ENCODE data around the gene SULT2B1. TPM values are rescaled to one million over a fixed set of nuclear protein-coding genes. Genes with fewer than 3 reads are reported as not detected.
"Not testable (repeated sequence)": the region's sequence is repeated elsewhere in the genome, so short reads cannot be mapped to it uniquely, and the experiment has no call there.

Gene SULT2B1
- total and polyA plus RNA-seq, 2 of the 4 experiments (the other 2 are of a cell fraction) = 0.09 TPM; not detected in 1

DNA sequence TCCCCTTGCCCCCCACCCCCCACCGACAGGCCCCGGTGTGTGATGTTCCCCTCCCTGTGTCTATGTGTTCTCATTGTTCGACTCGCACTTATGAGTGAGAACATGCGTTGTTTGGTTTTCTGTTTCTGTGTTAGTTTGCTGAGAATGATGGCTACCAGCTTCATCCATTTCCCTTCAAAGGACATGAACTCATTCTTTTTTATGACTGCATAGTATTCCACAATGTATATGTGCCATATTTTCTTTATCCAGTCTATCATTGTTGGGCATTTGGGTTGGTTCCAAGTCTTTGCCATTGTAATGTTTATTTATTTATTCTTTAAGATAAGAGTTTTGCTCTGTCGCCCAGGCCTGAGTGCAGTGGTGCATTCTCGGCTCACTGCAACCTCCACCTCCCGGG lies 13.9 kb upstream of the SULT2B1 start:
- WGBS, 2 experiments (ENCODE audit: extremely low coverage in 2 of 2, insufficient read length in 1 of 2) = no CpG with 5 or more reads among the region's 8 CpGs
- in situ Hi-C loops (cut with MboI; ENCODE audit: low sequenced_read_pairs); H3K36me3 ChIP-seq (ENCODE audit: control insufficient read depth, insufficient read depth, low read length): not testable (repeated sequence)

More for the DNA sequence above, 13.9 kb upstream of the SULT2B1 start:
- H3K27me3 ChIP-seq (ENCODE audit: control insufficient read depth, insufficient read depth, low read length); ATAC-seq (ENCODE audit: low read depth); H2BK5ac ChIP-seq (ENCODE audit: low read depth, low read length, poor library complexity, severe bottlenecking); H3K9me3 ChIP-seq (ENCODE audit: control insufficient read depth, insufficient read depth, low read length); H4K8ac ChIP-seq (ENCODE audit: low read depth in 2 of 2, low read length in 2 of 2); H3K4me2 ChIP-seq (ENCODE audit: low read depth, low read length); H2BK15ac ChIP-seq (ENCODE audit: low read depth, low read length); H4K5ac ChIP-seq (ENCODE audit: low read depth, low read length); H3K27ac ChIP-seq (ENCODE audit: insufficient read depth, low read length); H3K9me1 ChIP-seq (ENCODE audit: insufficient read depth, low read length); H3K4me3 ChIP-seq (ENCODE audit: insufficient read depth, low read depth, low read length); CTCF ChIA-PET; H3K56ac ChIP-seq (ENCODE audit: extremely low read depth, insufficient read depth, low read length); intact Hi-C loops (cut with micrococcal nuclease); H2AFZ ChIP-seq (replicated peaks; ENCODE audit: low read length, poor library complexity); H3K79me1 ChIP-seq (ENCODE audit: low read depth in 1 of 2, low read length in 2 of 2); H2AK5ac ChIP-seq (ENCODE audit: low read depth, low read length); H4K91ac ChIP-seq (ENCODE audit: insufficient read depth, low read depth, low read length); H2AK9ac ChIP-seq (replicated peaks; ENCODE audit: low read depth, low read length, poor library complexity); H4K20me1 ChIP-seq (ENCODE audit: insufficient read depth, low read length); H3K4ac ChIP-seq (ENCODE audit: low read depth, low read length); H3K14ac ChIP-seq (replicated peaks; ENCODE audit: low read depth, low read length); H3K9ac ChIP-seq (ENCODE audit: low read depth, low read length); BruUV-seq (replicated peaks); POLR2A ChIA-PET (ENCODE audit: unreplicated experiment); H3K23ac ChIP-seq (ENCODE audit: low read depth, low read length); dilution Hi-C loops (cut with HindIII; ENCODE audit: low sequenced_read_pairs, unreplicated experiment); H3K4me1 ChIP-seq (ENCODE audit: control insufficient read depth, insufficient read depth, low read length); DNase-seq; H2BK20ac ChIP-seq (ENCODE audit: low read depth, low read length); H3K18ac ChIP-seq (ENCODE audit: low read depth, low read length); H2BK120ac ChIP-seq (ENCODE audit: low read depth, low read length): not testable (repeated sequence)
